ENCODE data around the gene DCPS. TPM values are rescaled to one million over a fixed set of nuclear protein-coding genes. Genes with fewer than 3 reads are reported as not detected.
"Not testable (repeated sequence)": the region's sequence is repeated elsewhere in the genome, so short reads cannot be mapped to it uniquely, and the experiment has no call there.

DCPS gene
- 18.6 and 20.7 TPM in 2 replicates for total RNA-seq (ENCODE audit: low replicate concordance)

GRCh38 chr11:126303623-126304456 is at the start of gene DCPS:
Gene DCPS (plus strand): TSS chr11:126304060. CDS start chr11:126304081, 21 bp downstream.
- Mint-ChIP-seq H3K4me3 (peak within 1 kb of the TSS; percentile 83), H3K9me3 (peaks cover 4% of the 10 kb centered on the region), H3K36me3 (peaks cover 21% of the 10 kb centered on the region), H3K27me3 (ENCODE audit: insufficient read depth, low read depth) (peaks cover 4% of the 10 kb centered on the region), H3K4me1 (peaks cover 18% of the 10 kb centered on the region), H3K27ac (peak within 1 kb of the TSS; percentile 50)
- no peak within 1 kb of the TSS for H3K27ac ChIP-seq
- H2AFZ ChIP-seq (replicated peaks), result peak within 1 kb of the TSS; percentile 46
- no peaks in the 10 kb centered on the region for H4K20me1 ChIP-seq (ENCODE audit: low read depth)
- peak within 1 kb of the TSS; percentile 79 for H3K4me2 ChIP-seq
- H3K27me3 ChIP-seq, result no peaks in the 10 kb centered on the region
- no peaks in the 10 kb centered on the region for H3K36me3 ChIP-seq
- peak; percentile 94 for DNase-seq (ENCODE audit: low spot score)
- no peaks in the 10 kb centered on the region for H3K9me3 ChIP-seq (ENCODE audit: low read depth)
- peaks cover 4% of the 10 kb centered on the region for H3K4me1 ChIP-seq
- no peaks in the 10 kb centered on the region for H3F3A ChIP-seq (ENCODE audit: low read depth)
- H3K4me3 ChIP-seq, result peak within 1 kb of the TSS; percentile 42
- TF ChIP-seq EZH2 (IDR thresholded peaks at IDR 0.05), result peak; percentile 30
- TF ChIP-seq EZH2phosphoT487 (IDR thresholded peaks at IDR 0.05), result no peak
- TF ChIP-seq CTCF (IDR thresholded peaks at IDR 0.05), result no peak
- peaks cover 23% of the 10 kb centered on the region for H3K79me2 ChIP-seq (ENCODE audit: low read depth)
- H3K9ac ChIP-seq, result peak within 1 kb of the TSS; percentile 30

GRCh38 chr11:126254819-126255218 is 49.0 kb upstream of the DCPS start:
- Histone ChIP-seq H3K4me1 (no peaks in the 10 kb centered on the region), H3K36me3 (no peaks in the 10 kb centered on the region), H3K27ac (no peak overlapping the region), H3K9ac (no peak overlapping the region), H4K20me1 (ENCODE audit: low read depth) (peaks cover 5% of the 10 kb centered on the region), H2AFZ (replicated peaks) (no peak overlapping the region), H3K4me3 (no peak overlapping the region), H3K79me2 (ENCODE audit: low read depth) (no peaks in the 10 kb centered on the region), H3K9me3 (ENCODE audit: low read depth) (no peaks in the 10 kb centered on the region), H3K27me3 (no peaks in the 10 kb centered on the region), H3F3A (ENCODE audit: low read depth) (peaks cover 9% of the 10 kb centered on the region), H3K4me2 (no peak overlapping the region)
- no peaks in the 10 kb centered on the region for H3K9me3 Mint-ChIP-seq
- no peak overlapping the region for H3K4me3 Mint-ChIP-seq
- H3K27ac Mint-ChIP-seq, result no peak overlapping the region
- no peak for DNase-seq (ENCODE audit: low spot score)
- no peak for TF ChIP-seq CTCF (IDR thresholded peaks at IDR 0.05)
- no peak for TF ChIP-seq EZH2 (IDR thresholded peaks at IDR 0.05)
- no peak for TF ChIP-seq EZH2phosphoT487 (IDR thresholded peaks at IDR 0.05)
- no peaks in the 10 kb centered on the region for H3K4me1 Mint-ChIP-seq
- peaks cover 29% of the 10 kb centered on the region for H3K36me3 Mint-ChIP-seq
- peaks cover 2% of the 10 kb centered on the region for H3K27me3 Mint-ChIP-seq (ENCODE audit: insufficient read depth, low read depth)

GRCh38 chr11:126255507-126255906 is 48.4 kb upstream of the DCPS start:
- not testable (repeated sequence) for H3K36me3 ChIP-seq; H3K27ac Mint-ChIP-seq; H3K4me3 ChIP-seq; H2AFZ ChIP-seq (replicated peaks); DNase-seq (ENCODE audit: low spot score); H3K27me3 ChIP-seq; H3K4me1 Mint-ChIP-seq; H3K4me3 Mint-ChIP-seq; H3K9me3 Mint-ChIP-seq; H3K9ac ChIP-seq; H4K20me1 ChIP-seq (ENCODE audit: low read depth); H3F3A ChIP-seq (ENCODE audit: low read depth); H3K9me3 ChIP-seq (ENCODE audit: low read depth); H3K4me2 ChIP-seq; H3K4me1 ChIP-seq; H3K27me3 Mint-ChIP-seq (ENCODE audit: insufficient read depth, low read depth); H3K27ac ChIP-seq; H3K79me2 ChIP-seq (ENCODE audit: low read depth)
- peaks cover 26% of the 10 kb centered on the region for H3K36me3 Mint-ChIP-seq

- Mint-ChIP-seq H3K27ac (no peak overlapping the region), H3K9me3 (no peaks in the 10 kb centered on the region), H3K4me3 (no peak overlapping the region), H3K4me1 (no peaks in the 10 kb centered on the region), H3K36me3 (peaks cover 23% of the 10 kb centered on the region), H3K27me3 (ENCODE audit: insufficient read depth, low read depth) (peaks cover 2% of the 10 kb centered on the region)
- Histone ChIP-seq H3K4me3 (no peak overlapping the region), H3K79me2 (ENCODE audit: low read depth) (no peaks in the 10 kb centered on the region), H3K9me3 (ENCODE audit: low read depth) (no peaks in the 10 kb centered on the region), H3K9ac (no peak overlapping the region), H3K4me2 (no peak overlapping the region), H3K4me1 (no peaks in the 10 kb centered on the region), H4K20me1 (ENCODE audit: low read depth) (peaks cover 5% of the 10 kb centered on the region), H3K27me3 (no peaks in the 10 kb centered on the region), H3F3A (ENCODE audit: low read depth) (peaks cover 16% of the 10 kb centered on the region), H3K36me3 (no peaks in the 10 kb centered on the region), H3K27ac (no peak overlapping the region), H2AFZ (replicated peaks) (no peak overlapping the region)
- no peak for TF ChIP-seq CTCF (IDR thresholded peaks at IDR 0.05)
- no peak for TF ChIP-seq EZH2 (IDR thresholded peaks at IDR 0.05)
- TF ChIP-seq EZH2phosphoT487 (IDR thresholded peaks at IDR 0.05), result no peak
- DNase-seq (ENCODE audit: low spot score), result no peak
These were observed 47.6 kb upstream of the DCPS start for GRCh38 chr11:126256216-126256615.
